A549 (cell line): ENCODE data around the gene ALDH1A2. TPM values are rescaled to one million over a fixed set of nuclear protein-coding genes. Genes with fewer than 3 reads are reported as not detected.

Experiments used
- ATAC-seq, 2 experiments: fragments of 200-7000 bp in 1 of 2; fragments of >200 bp in 1 of 2; cut with Nextera tagmentation in 1 of 2; cut with Tn5 transposase in 1 of 2; 3 replicates each; pipeline versions ENCODE4 v1.8.0 to v1.9.1; 2018 to 2020; ENCODE audit warnings: mild to moderate bottlenecking in 1 of 2, moderate library complexity in 1 of 2
- CTCF ChIA-PET: fragments of 300-600 bp; sonication (Branson Sonifier 250); formaldehyde crosslinking; extraction: SDS; loops from one replicate; lab custom pipeline; 2021; ENCODE audit warnings: antibody characterized with exemption, inconsistent platforms; lab: Yijun Ruan, JAX
- POLR2A ChIA-PET: fragments of 350-600 bp; formaldehyde crosslinking; extraction: SDS; loops from one replicate; lab custom pipeline; 2021; ENCODE audit warnings: antibody characterized with exemption, inconsistent platforms; lab: Yijun Ruan, JAX
- DNase-seq, 2 experiments: peaks; one replicate each; pipeline versions ENCODE4 v3.0.0 to v3.0.0-alpha.2; 2011 to 2016; ENCODE audit warnings: low read depth in 1 of 2, low spot score in 1 of 2
- FAIRE-seq: peaks from 2 replicates; lab custom pipeline; 2011; peaks lifted over from hg19 to GRCh38; lab: Jason Lieb, UNC
- H3K27ac ChIP-seq, 2 experiments: fragments of >200 bp; sonication (Bioruptor Twin); formaldehyde crosslinking; 3 replicates each; pipeline ENCODE4 v1.5.1; 2016 to 2017
- H3K4me1 ChIP-seq: fragments of >200 bp; sonication (Bioruptor Twin); formaldehyde crosslinking; 3 replicates; pipeline ENCODE4 v1.6.1; 2016
- H3K4me2 ChIP-seq: fragments of >200 bp; sonication (Bioruptor Twin); formaldehyde crosslinking; 3 replicates; pipeline ENCODE4 v1.6.1; 2016
- H3K4me3 ChIP-seq: fragments of >200 bp; sonication (Bioruptor Twin); formaldehyde crosslinking; 3 replicates; pipeline ENCODE4 v1.5.1; 2016
- H3K9me3 ChIP-seq: fragments of >200 bp; sonication (Bioruptor Twin); formaldehyde crosslinking; 3 replicates; pipeline ENCODE4 v1.6.1; 2016
- ATOH8 ChIP-seq: fragments of 250-450 bp; sonication (Bioruptor Pico); IDR thresholded peaks from 2 replicates; pipeline ENCODE4 v1.5.0; 2020; ENCODE audit warnings: low read depth, mild to moderate bottlenecking, moderate library complexity
- BHLHE40 ChIP-seq: IDR thresholded peaks from 2 replicates; pipeline ENCODE4 v1.6.1; 2012; ENCODE audit warnings: low read depth, low read length, inconsistent platforms
- CBX2 ChIP-seq: fragments of 200-600 bp; sonication (generic); IDR thresholded peaks from 2 replicates; pipeline ENCODE4 v1.6.1; 2016; ENCODE audit warnings: low read depth, mild to moderate bottlenecking, borderline replicate concordance
- CHD4 ChIP-seq: fragments of 200-600 bp; sonication (generic); IDR thresholded peaks from 2 replicates; pipeline ENCODE4 v1.6.1; 2016; ENCODE audit warnings: antibody characterized with exemption, mild to moderate bottlenecking, borderline replicate concordance
- E2F6 ChIP-seq: IDR thresholded peaks from 2 replicates; pipeline ENCODE4 v1.6.1; 2012; ENCODE audit warnings: low read depth, borderline replicate concordance
- EHF ChIP-seq: fragments of 250-450 bp; sonication (Bioruptor Pico); IDR thresholded peaks from 2 replicates; pipeline ENCODE4 v1.5.0; 2020; ENCODE audit warnings: mild to moderate bottlenecking
- EHMT2 ChIP-seq: fragments of 200-600 bp; sonication (generic); IDR thresholded peaks from 2 replicates; pipeline ENCODE4 v1.6.1; 2016; ENCODE audit warnings: antibody characterized with exemption, low read depth, mild to moderate bottlenecking, moderate library complexity
- ELK1 ChIP-seq: fragments of 150-350 bp; IDR thresholded peaks from 2 replicates; pipeline ENCODE4 v1.6.1; 2014; ENCODE audit warnings: low read depth, mild to moderate bottlenecking, low read length
- FOSB ChIP-seq: fragments of 250-450 bp; sonication (Bioruptor Pico); IDR thresholded peaks from 2 replicates; pipeline ENCODE4 v1.5.0; 2020; ENCODE audit warnings: mild to moderate bottlenecking, moderate library complexity
- FOSL2 ChIP-seq, 2 experiments: fragments of 450-650 bp in 1 of 2; fragments of >200 bp in 1 of 2; sonication (Bioruptor Twin) in 1 of 2; formaldehyde crosslinking; IDR thresholded peaks; 2 replicates each; pipeline versions ENCODE4 v1.5.0 to v1.6.1; 2016 to 2020; ENCODE audit warnings: mild to moderate bottlenecking in 1 of 2, moderate library complexity in 1 of 2
- FOXS1 ChIP-seq: fragments of 250-450 bp; sonication (Bioruptor Pico); IDR thresholded peaks from 2 replicates; pipeline ENCODE4 v1.5.0; 2020; ENCODE audit warnings: mild to moderate bottlenecking, moderate library complexity
- GATA3 ChIP-seq: IDR thresholded peaks from 2 replicates; pipeline ENCODE4 v1.6.1; 2012; ENCODE audit warnings: borderline replicate concordance
- HOXB13 ChIP-seq: fragments of 250-450 bp; sonication (Bioruptor Pico); IDR thresholded peaks from 2 replicates; pipeline ENCODE4 v1.5.0; 2020; ENCODE audit warnings: low read depth, mild to moderate bottlenecking, moderate library complexity
- HOXB5 ChIP-seq: fragments of 250-450 bp; sonication (Bioruptor Pico); IDR thresholded peaks from 2 replicates; pipeline ENCODE4 v1.5.0; 2020; ENCODE audit warnings: mild to moderate bottlenecking, moderate library complexity
- JUNB ChIP-seq: fragments of >200 bp; sonication (Bioruptor Twin); formaldehyde crosslinking; IDR thresholded peaks from 2 replicates; pipeline ENCODE4 v1.6.1; 2016
- MAFK ChIP-seq: fragments of 450-650 bp; IDR thresholded peaks from 2 replicates; pipeline ENCODE4 v1.6.1; 2014; ENCODE audit not compliant: partially characterized antibody
- MAX ChIP-seq: IDR thresholded peaks from 2 replicates; pipeline ENCODE4 v1.6.1; 2012
- MAZ ChIP-seq: fragments of 150-350 bp; IDR thresholded peaks from 2 replicates; pipeline ENCODE4 v1.6.1; 2014; ENCODE audit warnings: antibody characterized with exemption, low read depth, low read length, borderline replicate concordance
- NPAS2 ChIP-seq: fragments of 250-450 bp; sonication (Bioruptor Pico); IDR thresholded peaks from 2 replicates; pipeline ENCODE4 v1.8.0; 2022; ENCODE audit warnings: mild to moderate bottlenecking, moderate library complexity, borderline replicate concordance
- PBX3 ChIP-seq: IDR thresholded peaks from 2 replicates; pipeline ENCODE4 v1.6.1; 2012
- PHF8 ChIP-seq: fragments of 200-600 bp; sonication (generic); IDR thresholded peaks from 2 replicates; pipeline ENCODE4 v1.6.1; 2016; ENCODE audit warnings: low read depth, mild to moderate bottlenecking, antibody characterized with exemption, moderate library complexity, borderline replicate concordance
- POLR2AphosphoS2 ChIP-seq: conservative IDR thresholded peaks from 2 replicates; pipeline ENCODE4 v1.6.1; 2012; ENCODE audit warnings: low read length, improper control_type of control experiment, inconsistent platforms
- RAD21 ChIP-seq, 2 experiments: fragments of >200 bp in 1 of 2; sonication (Bioruptor Twin) in 1 of 2; formaldehyde crosslinking in 1 of 2; IDR thresholded peaks in 1 of 2; conservative IDR thresholded peaks in 1 of 2; 2 replicates in 1 of 2; 3 replicates in 1 of 2; pipeline ENCODE4 v1.6.1; 2012 to 2018; ENCODE audit warnings: inconsistent platforms in 1 of 2
- RARB ChIP-seq: fragments of 250-450 bp; sonication (Bioruptor Pico); IDR thresholded peaks from 2 replicates; pipeline ENCODE4 v1.8.0; 2021; ENCODE audit warnings: mild to moderate bottlenecking, moderate library complexity
- RCOR1 ChIP-seq: fragments of 150-350 bp; IDR thresholded peaks from 2 replicates; pipeline ENCODE4 v1.6.1; 2014; ENCODE audit warnings: antibody characterized with exemption, low read length, low read depth
- SREBF2 ChIP-seq: fragments of 450-650 bp; IDR thresholded peaks from 2 replicates; pipeline ENCODE4 v1.6.1; 2014; ENCODE audit warnings: mild to moderate bottlenecking, moderate library complexity
- TP53 ChIP-seq: fragments of 250-450 bp; sonication (Bioruptor Pico); IDR thresholded peaks from 2 replicates; pipeline ENCODE4 v1.5.0; 2021; ENCODE audit warnings: mild to moderate bottlenecking, moderate library complexity
- ZC3H11A ChIP-seq: fragments of 450-650 bp; IDR thresholded peaks from 2 replicates; pipeline ENCODE4 v1.6.1; 2014; ENCODE audit warnings: antibody characterized with exemption, mild to moderate bottlenecking
- ZFP36 ChIP-seq: fragments of 450-650 bp; IDR thresholded peaks from 2 replicates; pipeline ENCODE4 v1.6.1; 2014; ENCODE audit warnings: borderline replicate concordance; ENCODE audit not compliant: partially characterized antibody
- ZSCAN20 ChIP-seq: fragments of 250-450 bp; sonication (Bioruptor Pico); IDR thresholded peaks from 2 replicates; pipeline ENCODE4 v1.8.0; 2022; ENCODE audit warnings: mild to moderate bottlenecking, moderate library complexity
- WGBS: methylation state at CpG from one replicate; pipeline ENCODE4 v1.1.6; 2017; ENCODE audit errors: missing lambda C conversion rate; 5-methylcytosine and 5-hydroxymethylcytosine counted together
- polyA plus RNA-seq, 4 experiments: library from polyadenylated mRNA; depleted of rRNA in 3 of 4; stranded (reverse); fragments of >200 nt; fragmentation: RNase III in 1 of 4; extraction: RNeasy Plus Mini Kit Qiagen cat#74134 plus additional on column Dnase treatment in 1 of 4; gene quantifications; 2 replicates in 3 of 4; 3 replicates in 1 of 4; pipeline ENCODE4 v1.2.3, GENCODE V29; 2011 to 2017
- TF ChIP-seq, protein P1 (sequence below): fragments of 450-650 bp; IDR thresholded peaks from 2 replicates; pipeline ENCODE4 v1.6.1; 2014; ENCODE audit warnings: antibody characterized with exemption

The ALDH1A2 gene
- polyA plus RNA-seq, 2 of the 4 experiments (the other 2 are of a cell fraction) = 0.23 to 0.35 TPM

DNA sequence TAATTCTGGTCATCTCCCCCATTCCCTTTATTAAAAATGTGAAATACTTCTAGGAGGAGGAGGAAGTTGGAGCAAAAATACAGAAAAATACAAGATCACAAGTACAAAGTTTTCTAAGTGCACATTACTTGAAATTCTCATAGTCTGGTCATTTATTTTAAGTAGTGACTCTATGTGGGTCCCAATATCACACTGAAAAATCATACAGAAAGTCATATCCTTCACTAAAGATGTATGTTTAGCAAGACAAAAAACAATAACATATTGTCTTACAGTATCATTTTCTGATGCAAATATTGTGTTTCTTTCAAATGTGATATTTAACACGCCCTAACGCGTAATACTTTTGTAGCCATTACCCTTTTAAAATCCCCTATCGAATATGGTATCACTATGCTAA, 2.5 kb downstream of the ALDH1A2 start:
- DNase-seq (no peak), FAIRE-seq (peak; percentile 56), ATAC-seq (no peak)
- peaks cover 7% of the 10 kb centered on the region; the same call in 1 of the 3 replicates for H3K4me1 ChIP-seq
- H3K4me2 ChIP-seq = no peak overlapping the region
- WGBS = 62% methylated on average over 4 of the region's 4 CpGs
- no peak overlapping the region for H3K27ac ChIP-seq
- H3K9me3 ChIP-seq = peaks cover 11% of the 10 kb centered on the region; the same call in 2 of the 3 replicates
- no peak for TF ChIP-seq HOXB5 (CRISPR knock-in tag)
- no peak for TF ChIP-seq MAFK
- TF ChIP-seq FOSB (CRISPR knock-in tag) = no peak
- no peak for TF ChIP-seq PHF8
- TF ChIP-seq E2F6 = no peak
- no peak for TF ChIP-seq MAX
- TF ChIP-seq RAD21 (conservative IDR thresholded peaks at IDR 0.05 in 1 of 2, IDR thresholded peaks at IDR 0.05 in 1 of 2) = no peak
- TF ChIP-seq NPAS2 (CRISPR knock-in tag) = no peak
- no peak for TF ChIP-seq POLR2AphosphoS2
- no peak for TF ChIP-seq RCOR1
- no peak for TF ChIP-seq ZSCAN20
- no peak for TF ChIP-seq HOXB13 (CRISPR knock-in tag)
- TF ChIP-seq ZFP36 = no peak
- TF ChIP-seq EHF (CRISPR knock-in tag) = no peak
- no peak for TF ChIP-seq EHMT2
- no peak for TF ChIP-seq GATA3
- TF ChIP-seq MAZ = no peak
- TF ChIP-seq FOXS1 = no peak
- TF ChIP-seq TP53 (CRISPR knock-in tag) = no peak
- POLR2A ChIA-PET = no interaction called here
- H3K4me3 ChIP-seq = no peak overlapping the region
- CTCF ChIA-PET = interaction anchor here (0.8 to 4.8 kb wide), 4 partner anchors 8 to 312 kb away, joined by 3 to 32 read pairs (median 10); no protein-coding TSS in a partner anchor

DNA sequence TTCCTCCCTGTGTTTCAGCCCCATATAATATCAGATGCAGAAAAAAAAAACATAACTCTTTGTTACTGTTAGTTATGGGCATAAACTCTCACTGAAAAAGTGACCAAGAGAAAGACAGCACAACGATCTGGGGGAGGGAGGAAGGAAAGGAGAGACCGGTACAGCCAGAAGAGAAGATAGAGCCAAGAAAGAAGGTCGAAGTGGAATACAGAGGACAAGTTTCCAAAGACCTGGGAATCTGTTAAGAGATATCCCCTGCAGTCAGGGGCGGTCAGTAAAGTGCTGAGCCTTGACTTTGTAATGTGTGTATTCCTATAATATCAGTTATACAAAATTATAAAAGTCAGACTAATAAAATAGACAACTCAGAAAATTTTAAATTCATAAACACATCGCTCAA, 3.3 kb downstream of the ALDH1A2 start:
- CTCF ChIA-PET = interaction anchor here (0.8 to 4.8 kb wide), 4 partner anchors 8 to 201 kb away, joined by 3 to 32 read pairs (median 9); no protein-coding TSS in a partner anchor
- FAIRE-seq (no peak), DNase-seq (no peak), ATAC-seq (no peak)
- POLR2A ChIA-PET = no interaction called here
- Histone ChIP-seq H3K4me3 (no peak overlapping the region), H3K27ac (no peak overlapping the region), H3K4me2 (no peak overlapping the region), H3K9me3 (peaks cover 11% of the 10 kb centered on the region; the same call in 2 of the 3 replicates), H3K4me1 (peaks cover 7% of the 10 kb centered on the region; the same call in 1 of the 3 replicates)
- TF ChIP-seq MAFK = no peak
- no peak for TF ChIP-seq EHF (CRISPR knock-in tag)
- no peak for TF ChIP-seq CBX2
- TF ChIP-seq ELK1 = no peak
- no peak for TF ChIP-seq FOSL2 (IDR thresholded peaks at IDR 0.05)
- no peak for TF ChIP-seq FOSL2 (CRISPR knock-in tag; IDR thresholded peaks at IDR 0.05)
- TF ChIP-seq, protein P1, sequence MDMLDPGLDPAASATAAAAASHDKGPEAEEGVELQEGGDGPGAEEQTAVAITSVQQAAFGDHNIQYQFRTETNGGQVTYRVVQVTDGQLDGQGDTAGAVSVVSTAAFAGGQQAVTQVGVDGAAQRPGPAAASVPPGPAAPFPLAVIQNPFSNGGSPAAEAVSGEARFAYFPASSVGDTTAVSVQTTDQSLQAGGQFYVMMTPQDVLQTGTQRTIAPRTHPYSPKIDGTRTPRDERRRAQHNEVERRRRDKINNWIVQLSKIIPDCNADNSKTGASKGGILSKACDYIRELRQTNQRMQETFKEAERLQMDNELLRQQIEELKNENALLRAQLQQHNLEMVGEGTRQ = no peak
- no peak for TF ChIP-seq HOXB13 (CRISPR knock-in tag)
- TF ChIP-seq MAX = no peak
- TF ChIP-seq BHLHE40 = no peak
- no peak for TF ChIP-seq ZC3H11A
- TF ChIP-seq SREBF2 = no peak
- TF ChIP-seq RARB = no peak
- TF ChIP-seq EHMT2 = no peak
- TF ChIP-seq PBX3 = no peak
- TF ChIP-seq ATOH8 = no peak
- no peak for TF ChIP-seq JUNB
- no peak for TF ChIP-seq CHD4
- TF ChIP-seq FOXS1 = no peak
- no peak for TF ChIP-seq E2F6
- WGBS = 5% methylated on average over 5 of the region's 5 CpGs
